ENCODE results near the gene AWAT2.

The AWAT2 gene

DNA sequence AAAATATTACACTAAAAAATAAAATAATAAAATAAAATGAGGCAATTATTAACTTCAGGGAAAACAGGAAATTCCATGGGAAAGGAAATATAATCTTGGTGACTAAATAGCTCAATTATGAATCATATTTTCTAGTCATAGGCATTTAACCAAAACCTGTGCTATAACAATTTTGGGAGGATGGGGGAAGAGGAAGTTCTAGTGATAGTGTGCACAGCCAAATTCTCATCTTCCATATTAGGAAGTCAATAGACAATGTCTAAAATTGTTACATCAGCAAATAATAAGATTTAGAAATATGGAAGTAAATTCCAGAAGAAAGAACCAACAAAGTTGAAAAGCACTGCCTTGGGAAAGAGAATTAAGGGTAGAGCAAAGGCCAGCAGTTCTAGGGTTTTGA, 2.8 kb downstream of the AWAT2 start:
- Histone ChIP-seq H3K9me3 (ENCODE audit: control insufficient read depth, insufficient read depth, low read depth, low read length) (no peaks in the 10 kb centered on the region), H3K4me1 (ENCODE audit: control insufficient read depth, insufficient read depth, low read length) (no peaks in the 10 kb centered on the region), H3K36me3 (ENCODE audit: control insufficient read depth in 2 of 2, insufficient read depth in 1 of 2, low read length in 2 of 2) (no peaks in the 10 kb centered on the region), H3K4me3 (ENCODE audit: low read depth, low read length) (no peak overlapping the region), H3K27ac (ENCODE audit: extremely low read depth, low read depth, low read length) (no peak overlapping the region)
- CTCF ChIA-PET = interaction anchor here (0.7 kb wide), 1 partner anchor 22 kb away, joined by 3 read pairs; no protein-coding TSS in a partner anchor
- POLR2A ChIA-PET = no interaction called here
- TF ChIP-seq, protein P1, sequence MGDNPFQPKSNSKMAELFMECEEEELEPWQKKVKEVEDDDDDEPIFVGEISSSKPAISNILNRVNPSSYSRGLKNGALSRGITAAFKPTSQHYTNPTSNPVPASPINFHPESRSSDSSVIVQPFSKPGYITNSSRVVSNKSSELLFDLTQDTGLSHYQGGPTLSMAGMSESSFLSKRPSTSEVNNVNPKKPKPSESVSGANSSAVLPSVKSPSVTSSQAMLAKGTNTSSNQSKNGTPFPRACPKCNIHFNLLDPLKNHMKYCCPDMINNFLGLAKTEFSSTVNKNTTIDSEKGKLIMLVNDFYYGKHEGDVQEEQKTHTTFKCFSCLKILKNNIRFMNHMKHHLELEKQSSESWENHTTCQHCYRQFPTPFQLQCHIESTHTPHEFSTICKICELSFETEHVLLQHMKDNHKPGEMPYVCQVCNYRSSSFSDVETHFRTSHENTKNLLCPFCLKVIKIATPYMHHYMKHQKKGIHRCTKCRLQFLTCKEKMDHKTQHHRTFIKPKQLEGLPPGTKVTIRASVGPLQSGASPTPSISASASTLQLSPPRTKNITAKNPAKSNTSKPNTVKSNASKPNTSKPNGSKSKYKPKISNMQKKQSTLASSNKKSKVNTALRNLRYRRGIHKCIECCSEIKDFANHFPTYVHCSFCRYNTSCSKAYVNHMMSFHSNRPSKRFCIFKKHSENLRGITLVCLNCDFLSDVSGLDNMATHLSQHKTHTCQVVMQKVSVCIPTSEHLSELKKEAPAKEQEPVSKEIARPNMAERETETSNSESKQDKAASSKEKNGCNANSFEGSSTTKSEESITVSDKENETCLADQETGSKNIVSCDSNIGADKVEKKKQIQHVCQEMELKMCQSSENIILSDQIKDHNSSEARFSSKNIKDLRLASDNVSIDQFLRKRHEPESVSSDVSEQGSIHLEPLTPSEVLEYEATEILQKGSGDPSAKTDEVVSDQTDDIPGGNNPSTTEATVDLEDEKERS (tag by site-specific recombination; IDR thresholded peaks at IDR 0.05) = no peak
- TF ChIP-seq TCF7L2 (IDR thresholded peaks at IDR 0.05; ENCODE audit: borderline replicate concordance, low read depth, low read length) (no peak), ZNF501 (tag by site-specific recombination; IDR thresholded peaks at IDR 0.05) (no peak)

DNA sequence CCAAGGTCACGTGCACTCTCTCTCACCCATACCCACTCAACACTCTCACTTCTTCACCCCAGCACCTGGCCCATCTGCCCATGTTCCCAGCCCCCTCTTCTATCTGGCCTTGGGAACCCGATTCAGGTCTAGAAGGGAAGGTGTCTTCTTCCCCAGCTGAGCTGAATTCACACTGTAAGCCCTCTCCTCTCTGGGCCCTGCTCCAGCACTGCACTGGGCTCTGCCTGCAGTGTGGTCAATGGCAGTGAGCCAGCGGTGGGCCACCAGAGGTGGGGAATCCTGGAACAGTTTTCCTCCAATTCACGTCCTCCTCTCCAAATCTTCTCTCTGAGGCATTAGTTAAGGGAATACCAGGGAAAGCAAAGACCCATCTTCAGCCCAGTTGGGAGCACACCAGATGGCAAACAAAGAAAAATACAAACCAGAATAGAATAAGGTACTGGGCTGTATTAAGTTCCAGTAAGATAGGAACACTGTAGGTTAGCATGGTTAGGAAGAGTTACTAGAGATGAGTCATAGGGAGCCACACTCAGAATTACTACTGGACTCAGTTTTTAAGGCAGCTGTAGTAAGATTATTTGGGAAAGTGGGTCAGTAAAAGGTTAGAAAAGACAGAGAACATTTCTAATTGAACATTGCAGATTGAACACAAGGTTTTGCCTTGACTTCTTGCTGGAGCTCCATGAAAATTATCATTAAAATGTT, 5.0 kb downstream of the AWAT2 start:
- Histone ChIP-seq H3K36me3 (ENCODE audit: control insufficient read depth in 2 of 2, insufficient read depth in 1 of 2, low read length in 2 of 2) (no peaks in the 10 kb centered on the region), H3K9me3 (ENCODE audit: control insufficient read depth, insufficient read depth, low read depth, low read length) (no peaks in the 10 kb centered on the region), H3K27ac (ENCODE audit: extremely low read depth, low read depth, low read length) (no peak overlapping the region), H3K4me1 (ENCODE audit: control insufficient read depth, insufficient read depth, low read length) (no peaks in the 10 kb centered on the region), H3K4me3 (ENCODE audit: low read depth, low read length) (no peak overlapping the region)
- CTCF ChIA-PET = interaction anchor here (1.0 to 1.6 kb wide), 2 partner anchors 48 to 52 kb away, joined by 4 read pairs; no protein-coding TSS in a partner anchor
- TF ChIP-seq ZNF311 (tag by site-specific recombination; IDR thresholded peaks at IDR 0.05; ENCODE audit: borderline replicate concordance) (no peak), ZNF785 (tag by site-specific recombination; IDR thresholded peaks at IDR 0.05) (no peak), ZNF830 (tag by site-specific recombination; IDR thresholded peaks at IDR 0.05; ENCODE audit: low read depth) (no peak), HOXD13 (CRISPR knock-in tag; IDR thresholded peaks at IDR 0.05; ENCODE audit: borderline replicate concordance) (no peak), ZNF596 (tag by site-specific recombination; IDR thresholded peaks at IDR 0.05) (no peak), ZNF23 (tag by site-specific recombination; IDR thresholded peaks at IDR 0.05; ENCODE audit: borderline replicate concordance) (no peak), ZNF202 (tag by site-specific recombination; IDR thresholded peaks at IDR 0.05; ENCODE audit: borderline replicate concordance) (no peak), MEIS1 (CRISPR knock-in tag; IDR thresholded peaks at IDR 0.05; ENCODE audit: borderline replicate concordance) (no peak), ZNF513 (tag by site-specific recombination; IDR thresholded peaks at IDR 0.05) (no peak), ZSCAN4 (tag by site-specific recombination; IDR thresholded peaks at IDR 0.05) (no peak), ZNF24 (tag by site-specific recombination; IDR thresholded peaks at IDR 0.05) (no peak), ZNF677 (tag by site-specific recombination; IDR thresholded peaks at IDR 0.05) (no peak), PRDM1 (tag by site-specific recombination; IDR thresholded peaks at IDR 0.05) (no peak)
- POLR2A ChIA-PET = no interaction called here

All from HEK293 (cell line).